Kidney (tissue), 14 donors: ENCODE measurements around the gene CMYA5. TPM values are rescaled to one million over a fixed set of nuclear protein-coding genes. Genes with fewer than 3 reads are reported as not detected.

Experiments
- DNase-seq, 5 donors: peaks; one replicate each; pipeline ENCODE4 v3.0.0-alpha.2; 2013 to 2020
- FAIRE-seq: peaks from 2 replicates; lab custom pipeline; 2012; peaks lifted over from hg19 to GRCh38; lab: Jason Lieb, UNC
- H3K27ac ChIP-seq, 2 donors: one replicate each; pipeline ENCODE4 v1.7.0; 2013; ENCODE audit warnings: low read depth in 2 of 2, low read length in 2 of 2, inconsistent platforms in 1 of 2
- H3K27me3 ChIP-seq: one replicate; pipeline ENCODE4 v1.7.1; 2013; ENCODE audit warnings: low read length, inconsistent platforms; ENCODE audit not compliant: control insufficient read depth, insufficient read depth
- H3K36me3 ChIP-seq, 3 donors: one replicate each; pipeline versions ENCODE4 v1.7.0 to v1.7.1; 2013; ENCODE audit warnings: low read length in 3 of 3, control low read depth in 1 of 3, inconsistent platforms in 1 of 3; ENCODE audit not compliant: insufficient read depth in 3 of 3, control insufficient read depth in 2 of 3
- H3K4me1 ChIP-seq, 3 donors: one replicate each; pipeline versions ENCODE4 v1.7.0 to v1.7.1; 2013; ENCODE audit warnings: low read length in 3 of 3, inconsistent platforms in 1 of 3, low read depth in 1 of 3; ENCODE audit not compliant: control insufficient read depth in 2 of 3, insufficient read depth in 2 of 3
- H3K4me3 ChIP-seq, 3 donors: one replicate each; pipeline versions ENCODE4 v1.7.0 to v1.8.1; 2013; ENCODE audit warnings: low read length in 3 of 3, control low read depth in 1 of 3, inconsistent platforms in 1 of 3
- H3K9ac ChIP-seq, 3 donors: one replicate each; pipeline versions ENCODE4 v1.7.0 to v1.7.1; 2013; ENCODE audit warnings: low read length in 3 of 3, control low read depth in 1 of 3, inconsistent platforms in 1 of 3
- H3K9me3 ChIP-seq, 3 donors: one replicate each; pipeline versions ENCODE4 v1.7.0 to v1.7.1; 2013; ENCODE audit warnings: low read length in 3 of 3, control low read depth in 1 of 3, inconsistent platforms in 1 of 3; ENCODE audit not compliant: control insufficient read depth in 2 of 3, insufficient read depth in 1 of 3
- CTCF ChIP-seq: IDR thresholded peaks from 3 replicates; pipeline ENCODE4 v1.5.1; 2012; ENCODE audit warnings: mild to moderate bottlenecking, moderate library complexity, borderline replicate concordance; ENCODE audit not compliant: insufficient read depth; ENCODE audit errors: extremely low read depth
- intact Hi-C: fragments of 100-400 bp; cut with DNase I; formaldehyde crosslinking; loops from one replicate; pipeline ENCODE4 v1.11.1; 2022
- polyA plus RNA-seq: library from polyadenylated mRNA; stranded (reverse); fragments of 350-450 nt; fragmentation: Illumina TruSeq; extraction: RNeasy Lipid Tissue Mini Kit (QIAGEN cat#74804); gene quantifications from one replicate; pipeline ENCODE4 v1.2.3, GENCODE V29; 2014; ENCODE audit warnings: low read depth, low replicate concordance; ENCODE audit not compliant: insufficient read depth
- total RNA-seq: library from RNA; stranded (reverse); fragmentation: NEBNext Ultra II Directional; extraction: Animal tissue kit (Norgen Biotek cat#: 25700); gene quantifications from one replicate; pipeline ENCODE4 v1.2.1, GENCODE V29; 2021
- donor health status: control.
- donor health status: control.
- donor health status: control.
- donor health status: control.
- donor health status: control.
- donor health status: DM: yes; HTN: yes; CAD: no.
- donor health status: Normal renal cell carcinoma (clear cell type).

CMYA5 gene
- total and polyA plus RNA-seq, 2 donors from 2014 or later, result 6.1 to 6.5 TPM

GRCh38 chr5:79743846-79744605, 54.4 kb downstream of the CMYA5 start:
- no peaks in the 10 kb centered on the region for H3K36me3 ChIP-seq
- FAIRE-seq, result no peak

GRCh38 chr5:79745255-79745654, 55.6 kb downstream of the CMYA5 start:
- FAIRE-seq (no peak), DNase-seq (no peak)
- TF ChIP-seq CTCF, result no peak
- Histone ChIP-seq H3K27ac (no peak overlapping the region), H3K9ac (no peak overlapping the region), H3K36me3 (no peaks in the 10 kb centered on the region), H3K27me3 (no peaks in the 10 kb centered on the region), H3K9me3 (no peaks in the 10 kb centered on the region), H3K4me1 (no peaks in the 10 kb centered on the region), H3K4me3 (no peak overlapping the region)
- intact Hi-C loops, result no loop called here

More at GRCh38 chr5:79743846-79744605, 54.4 kb downstream of the CMYA5 start:
- no peak overlapping the region for H3K9ac ChIP-seq
- TF ChIP-seq CTCF, result no peak
- H3K27me3 ChIP-seq, result no peaks in the 10 kb centered on the region
- H3K9me3 ChIP-seq, result no peaks in the 10 kb centered on the region
- intact Hi-C loops, result no loop called here
- no peak for DNase-seq
- H3K4me1 ChIP-seq, result no peaks in the 10 kb centered on the region
- H3K4me3 ChIP-seq, result no peak overlapping the region
- H3K27ac ChIP-seq, result no peak overlapping the region

- no peak for DNase-seq
- Histone ChIP-seq H3K27ac (no peak overlapping the region), H3K9me3 (no peaks in the 10 kb centered on the region), H3K9ac (no peak overlapping the region), H3K36me3 (no peaks in the 10 kb centered on the region), H3K4me3 (no peak overlapping the region), H3K27me3 (no peaks in the 10 kb centered on the region), H3K4me1 (no peaks in the 10 kb centered on the region)
- no peak for TF ChIP-seq CTCF
- no peak for FAIRE-seq
- intact Hi-C loops, result no loop called here
Measured at GRCh38 chr5:79746642-79747569, 57.3 kb downstream of the CMYA5 start.
